Hepatocyte (in vitro differentiated cells): ENCODE measurements around the gene SERPINA4. TPM values are rescaled to one million over a fixed set of nuclear protein-coding genes. Genes with fewer than 3 reads are reported as not detected.

Experiments
- DNase-seq: peaks from one replicate; pipeline ENCODE4 v3.0.0-alpha.2; 2016; ENCODE audit warnings: low spot score
- H2AFZ ChIP-seq: fragments of 200-600 bp; sonication (generic); 2 replicates; pipeline ENCODE4 v1.6.0; 2016; ENCODE audit warnings: antibody characterized with exemption, mild to moderate bottlenecking
- H3K27ac ChIP-seq: fragments of 200-600 bp; sonication (generic); 2 replicates; pipeline ENCODE4 v1.5.1; 2016; ENCODE audit warnings: mild to moderate bottlenecking
- H3K27me3 ChIP-seq: fragments of 200-600 bp; sonication (generic); 2 replicates; pipeline ENCODE4 v1.6.1; 2016
- H3K36me3 ChIP-seq: fragments of 200-600 bp; sonication (generic); replicated peaks from 2 replicates; pipeline ENCODE4 v1.5.1; 2016; ENCODE audit warnings: low read depth; ENCODE audit not compliant: insufficient read depth
- H3K4me1 ChIP-seq: fragments of 200-600 bp; sonication (generic); 2 replicates; pipeline ENCODE4 v1.5.1; 2016; ENCODE audit warnings: mild to moderate bottlenecking, moderate library complexity; ENCODE audit not compliant: insufficient read depth
- H3K4me2 ChIP-seq: fragments of 200-600 bp; sonication (generic); 2 replicates; pipeline ENCODE4 v1.6.0; 2016
- H3K4me3 ChIP-seq: fragments of 200-600 bp; sonication (generic); 2 replicates; pipeline ENCODE4 v1.5.1; 2016; ENCODE audit warnings: mild to moderate bottlenecking
- H3K79me2 ChIP-seq: fragments of 200-600 bp; sonication (generic); 2 replicates; pipeline ENCODE4 v1.6.0; 2017; ENCODE audit warnings: mild to moderate bottlenecking
- H3K9me2 ChIP-seq: fragments of 200-600 bp; sonication (generic); replicated peaks from 2 replicates; pipeline ENCODE4 v1.6.0; 2017; ENCODE audit warnings: mild to moderate bottlenecking; ENCODE audit not compliant: insufficient read depth
- H3K9me3 ChIP-seq: fragments of 200-600 bp; sonication (generic); 2 replicates; pipeline ENCODE4 v1.5.1; 2016; ENCODE audit warnings: low read depth, mild to moderate bottlenecking
- H4K20me1 ChIP-seq: fragments of 200-600 bp; sonication (generic); 2 replicates; pipeline ENCODE4 v1.6.0; 2016; ENCODE audit warnings: mild to moderate bottlenecking; ENCODE audit not compliant: insufficient read depth, poor library complexity, severe bottlenecking
- EZH2 ChIP-seq: fragments of 200-600 bp; sonication (generic); IDR thresholded peaks from 2 replicates; pipeline ENCODE4 v1.6.1; 2016; ENCODE audit warnings: antibody characterized with exemption, mild to moderate bottlenecking, borderline replicate concordance
- EZH2phosphoT487 ChIP-seq: fragments of 200-600 bp; sonication (generic); IDR thresholded peaks from one replicate; pipeline ENCODE4 v1.6.1; 2018; ENCODE audit warnings: antibody characterized with exemption, mild to moderate bottlenecking, low read depth, moderate library complexity; ENCODE audit not compliant: unreplicated experiment, severe bottlenecking
- WGBS: methylation state at CpG from one replicate; pipeline ENCODE4 v1.1.6; 2016; ENCODE audit warnings: low lambda C conversion rate; ENCODE audit errors: missing lambda C conversion rate; 5-methylcytosine and 5-hydroxymethylcytosine counted together
- polyA plus RNA-seq: library from polyadenylated mRNA; unstranded; fragments of >200 nt; fragmentation: Nextera tagmentation; extraction: Ambion mirVana; gene quantifications from 2 replicates; pipeline ENCODE4 v1.2.1, GENCODE V29; 2016
- total RNA-seq: library from RNA; depleted of rRNA; stranded (reverse); fragments of >200 nt; gene quantifications from 2 replicates; pipeline ENCODE4 v1.2.3, GENCODE V29; 2014
- TF ChIP-seq, protein P1 (sequence below): fragments of 200-600 bp; sonication (generic); IDR thresholded peaks from 2 replicates; pipeline ENCODE4 v1.5.1; 2016; ENCODE audit warnings: antibody characterized with exemption, mild to moderate bottlenecking; ENCODE audit not compliant: poor library complexity

SERPINA4 gene
- total and polyA plus RNA-seq, 2 experiments from 2014 or later, result 27.8 to 35.2 TPM

DNA sequence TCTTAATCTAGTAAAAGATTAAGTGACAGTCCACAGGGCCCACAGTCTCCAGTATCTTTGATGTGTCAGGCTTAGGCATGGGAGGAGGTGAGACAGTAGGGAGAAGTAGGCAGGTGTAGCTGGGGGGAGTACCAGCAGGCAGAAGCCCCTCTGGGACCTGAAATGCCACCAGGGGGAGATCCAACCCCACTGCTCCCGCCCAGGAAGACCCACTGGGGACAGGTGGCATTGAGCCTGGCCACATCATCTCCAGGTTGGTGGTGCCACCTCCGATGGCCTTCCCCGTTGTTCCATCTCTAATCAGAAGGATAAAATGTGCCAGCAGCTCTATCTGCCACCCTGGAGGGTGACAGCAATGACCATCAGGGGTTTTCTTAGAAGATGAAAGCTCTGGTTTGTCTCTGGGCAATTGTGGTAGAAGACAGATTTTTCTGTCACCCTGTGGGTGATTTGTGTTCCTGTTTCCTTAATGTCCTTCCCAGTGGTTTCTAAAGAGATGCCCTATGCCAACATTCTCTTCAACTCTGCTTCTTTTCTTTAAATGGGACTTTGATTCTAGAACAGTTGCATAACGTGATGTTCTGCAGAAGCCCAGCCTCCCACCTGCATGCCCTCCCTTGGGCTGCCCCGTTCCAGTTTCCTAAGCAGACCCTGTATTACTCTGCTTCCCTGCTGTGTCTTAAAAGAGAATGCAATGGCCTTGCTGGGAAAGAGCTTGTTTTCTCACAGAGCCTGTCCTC is 39.7 kb upstream of the SERPINA4 start:
- Histone ChIP-seq H3K4me2 (no peak overlapping the region), H4K20me1 (no peaks in the 10 kb centered on the region), H3K9me2 (no peaks in the 10 kb centered on the region), H3K27ac (no peak overlapping the region), H3K27me3 (no peaks in the 10 kb centered on the region), H3K4me3 (no peak overlapping the region), H3K79me2 (no peaks in the 10 kb centered on the region), H3K36me3 (no peaks in the 10 kb centered on the region), H3K9me3 (no peaks in the 10 kb centered on the region), H3K4me1 (no peaks in the 10 kb centered on the region), H2AFZ (no peak overlapping the region)
- no peak for DNase-seq
- 56% methylated on average over 5 of the region's 5 CpGs for WGBS
- TF ChIP-seq, protein P1, sequence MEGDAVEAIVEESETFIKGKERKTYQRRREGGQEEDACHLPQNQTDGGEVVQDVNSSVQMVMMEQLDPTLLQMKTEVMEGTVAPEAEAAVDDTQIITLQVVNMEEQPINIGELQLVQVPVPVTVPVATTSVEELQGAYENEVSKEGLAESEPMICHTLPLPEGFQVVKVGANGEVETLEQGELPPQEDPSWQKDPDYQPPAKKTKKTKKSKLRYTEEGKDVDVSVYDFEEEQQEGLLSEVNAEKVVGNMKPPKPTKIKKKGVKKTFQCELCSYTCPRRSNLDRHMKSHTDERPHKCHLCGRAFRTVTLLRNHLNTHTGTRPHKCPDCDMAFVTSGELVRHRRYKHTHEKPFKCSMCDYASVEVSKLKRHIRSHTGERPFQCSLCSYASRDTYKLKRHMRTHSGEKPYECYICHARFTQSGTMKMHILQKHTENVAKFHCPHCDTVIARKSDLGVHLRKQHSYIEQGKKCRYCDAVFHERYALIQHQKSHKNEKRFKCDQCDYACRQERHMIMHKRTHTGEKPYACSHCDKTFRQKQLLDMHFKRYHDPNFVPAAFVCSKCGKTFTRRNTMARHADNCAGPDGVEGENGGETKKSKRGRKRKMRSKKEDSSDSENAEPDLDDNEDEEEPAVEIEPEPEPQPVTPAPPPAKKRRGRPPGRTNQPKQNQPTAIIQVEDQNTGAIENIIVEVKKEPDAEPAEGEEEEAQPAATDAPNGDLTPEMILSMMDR, result no peak
- TF ChIP-seq EZH2, result no peak
- no peak for TF ChIP-seq EZH2phosphoT487

DNA sequence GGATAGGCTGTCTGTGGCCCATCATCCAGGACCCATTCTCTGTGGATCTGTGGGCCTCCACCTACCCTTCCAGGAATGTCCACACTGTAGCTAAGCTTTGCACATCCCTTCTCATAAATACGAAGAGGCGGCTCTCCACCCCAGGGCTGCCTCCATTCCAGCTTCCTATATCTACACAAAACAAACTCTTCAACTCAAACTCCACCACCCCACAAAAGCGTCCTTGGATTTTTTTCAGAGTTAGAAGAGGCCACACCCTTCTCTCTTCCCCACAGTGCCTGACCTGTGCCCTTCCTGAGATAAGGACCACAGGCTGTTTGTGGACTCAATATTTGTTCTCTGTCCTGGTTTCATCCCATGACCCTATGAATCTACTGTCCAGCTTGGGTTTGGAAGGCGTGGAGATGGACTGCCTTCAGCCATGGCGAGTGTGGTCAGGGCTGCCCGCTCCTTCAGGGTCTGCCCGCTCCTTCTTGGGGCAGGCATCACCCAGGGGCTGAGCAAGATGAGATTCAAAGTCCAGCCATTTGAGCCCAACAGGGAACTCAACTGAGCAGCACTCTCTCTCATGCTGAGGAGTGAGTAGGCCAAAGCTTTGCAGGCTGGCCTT is 39.0 kb upstream of the SERPINA4 start:
- no peak for TF ChIP-seq EZH2
- TF ChIP-seq, protein P1, result no peak
- no peak for TF ChIP-seq EZH2phosphoT487
- WGBS, result 78% methylated on average over 7 of the region's 7 CpGs
- Histone ChIP-seq H2AFZ (no peak overlapping the region), H3K27me3 (no peaks in the 10 kb centered on the region), H3K4me2 (no peak overlapping the region), H3K9me3 (no peaks in the 10 kb centered on the region), H3K9me2 (no peaks in the 10 kb centered on the region), H3K4me1 (no peaks in the 10 kb centered on the region), H3K27ac (no peak overlapping the region), H4K20me1 (no peaks in the 10 kb centered on the region), H3K4me3 (no peak overlapping the region), H3K79me2 (no peaks in the 10 kb centered on the region), H3K36me3 (no peaks in the 10 kb centered on the region)
- DNase-seq, result no peak

DNA sequence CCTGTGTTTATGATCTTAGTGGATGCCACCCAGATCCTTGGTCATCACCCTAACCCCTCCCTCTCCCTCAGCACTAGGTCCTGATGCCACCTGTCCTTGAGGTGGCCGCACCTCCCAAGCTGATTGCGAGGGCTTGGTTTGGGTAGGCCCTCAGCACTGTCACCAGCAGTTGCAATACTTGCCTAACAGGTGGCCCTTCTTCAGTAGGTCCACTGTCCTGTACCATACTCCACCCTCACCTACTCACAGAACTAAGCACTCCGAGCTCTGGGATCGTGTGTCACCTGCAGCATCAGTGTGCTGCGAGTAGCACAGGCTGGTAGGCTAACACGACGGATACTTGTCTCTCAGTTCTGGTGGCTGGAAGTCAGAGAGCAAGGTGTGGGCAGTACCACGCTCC is 38.0 kb upstream of the SERPINA4 start:
- DNase-seq, result no peak
- Histone ChIP-seq H3K27ac (no peak overlapping the region), H3K4me3 (no peak overlapping the region), H3K4me2 (no peak overlapping the region), H3K9me2 (no peaks in the 10 kb centered on the region), H4K20me1 (no peaks in the 10 kb centered on the region), H3K79me2 (no peaks in the 10 kb centered on the region), H3K36me3 (no peaks in the 10 kb centered on the region), H3K4me1 (no peaks in the 10 kb centered on the region), H2AFZ (no peak overlapping the region), H3K9me3 (no peaks in the 10 kb centered on the region), H3K27me3 (no peaks in the 10 kb centered on the region)
- 94% methylated on average over 8 of the region's 8 CpGs for WGBS
- TF ChIP-seq EZH2 (no peak), EZH2phosphoT487 (no peak)
- TF ChIP-seq, protein P1, result no peak
